Esophagus muscularis mucosa (tissue), 4 donors: Measurements from ENCODE around the gene SIM1. TPM values are rescaled to one million over a fixed set of nuclear protein-coding genes. Genes with fewer than 3 reads are reported as not detected.

ENCODE experiments used
- DNase-seq: peaks from one replicate; pipeline ENCODE4 v3.0.0-alpha.2; 2017; ENCODE audit errors: extremely low spot score
- H3K27ac ChIP-seq, 4 donors: fragments of 200-600 bp; sonication (generic); replicated peaks in 1 of 4; 1 replicate in 3 of 4; 2 replicates in 1 of 4; pipeline ENCODE4 v1.5.1; 2016 to 2019; ENCODE audit warnings: mild to moderate bottlenecking in 1 of 4
- H3K27me3 ChIP-seq, 4 donors: fragments of 200-600 bp; sonication (generic); one replicate each; pipeline versions ENCODE4 v1.5.1 to v1.6.0; 2016 to 2019
- H3K36me3 ChIP-seq, 4 donors: fragments of 200-600 bp; sonication (generic); one replicate each; pipeline ENCODE4 v1.5.1; 2016 to 2019
- H3K4me1 ChIP-seq, 4 donors: fragments of 200-600 bp; sonication (generic); one replicate each; pipeline ENCODE4 v1.5.1; 2016 to 2019
- H3K4me3 ChIP-seq, 4 donors: fragments of 200-600 bp; sonication (generic); 1 replicate in 2 of 4; 2 replicates in 2 of 4; pipeline ENCODE4 v1.5.1; 2016 to 2019; ENCODE audit warnings: mild to moderate bottlenecking in 4 of 4, moderate library complexity in 1 of 4
- H3K9me3 ChIP-seq, 4 donors: fragments of 200-600 bp; sonication (generic); 1 replicate in 3 of 4; 2 replicates in 1 of 4; pipeline ENCODE4 v1.5.1; 2016 to 2019
- CTCF ChIP-seq, 3 experiments: fragments of 200-600 bp in 2 of 3; fragments of 450-650 bp in 1 of 3; sonication (generic) in 2 of 3; IDR thresholded peaks; one replicate each; pipeline ENCODE4 v1.5.1; 2017 to 2019; ENCODE audit warnings: antibody characterized with exemption in 3 of 3, mild to moderate bottlenecking in 2 of 3, moderate library complexity in 1 of 3
- EP300 ChIP-seq: sonication (generic); formaldehyde crosslinking; IDR thresholded peaks from one replicate; pipeline ENCODE4 v1.6.1; 2017; ENCODE audit warnings: antibody characterized with exemption
- POLR2A ChIP-seq: fragments of 450-650 bp; IDR thresholded peaks from one replicate; pipeline ENCODE4 v1.6.1; 2017; ENCODE audit warnings: antibody characterized with exemption, moderate library complexity, mild to moderate bottlenecking, low read depth
- POLR2AphosphoS5 ChIP-seq, 2 donors: sonication (generic); formaldehyde crosslinking; IDR thresholded peaks; one replicate each; pipeline ENCODE4 v1.6.1; 2017; ENCODE audit warnings: antibody characterized with exemption in 2 of 2
- WGBS: methylation state at CpG from one replicate; pipeline ENCODE4 v1.1.5; 2018; 5-methylcytosine and 5-hydroxymethylcytosine counted together
- intact Hi-C: fragments of 100-400 bp; cut with DNase I; formaldehyde crosslinking; loops from one replicate; pipeline ENCODE4 v1.15.1; 2023
- total RNA-seq, 4 donors: library from RNA; depleted of rRNA; stranded (reverse); fragments of >200 nt; gene quantifications; one replicate each; pipeline versions ENCODE4 v1.1.0 to v1.2.1, GENCODE V29; 2016

Gene SIM1
- total RNA-seq, 4 donors from 2014 or later, result not detected

GRCh38 chr6:100490065-100490464, 25.3 kb upstream of the SIM1 start:
- intact Hi-C loops, result no loop called here

GRCh38 chr6:100488244-100488643, 23.5 kb upstream of the SIM1 start:
- 79% methylated on average over 5 of the region's 5 CpGs for WGBS

More at GRCh38 chr6:100490065-100490464, 25.3 kb upstream of the SIM1 start:
- WGBS, result 72% methylated on average over 2 of the region's 2 CpGs
- Histone ChIP-seq H3K9me3 (no peaks in the 10 kb centered on the region), H3K27me3 (peaks cover 0 to 8% (median 0%) of the 10 kb centered on the region in 4 donors), H3K4me1 (no peaks in the 10 kb centered on the region), H3K27ac (no peak overlapping the region), H3K36me3 (no peaks in the 10 kb centered on the region), H3K4me3 (no peak overlapping the region)
- no peak for DNase-seq
- TF ChIP-seq CTCF (IDR thresholded peaks at IDR 0.05), result no peak
- no peak for TF ChIP-seq POLR2A
- no peak for TF ChIP-seq POLR2AphosphoS5 (IDR thresholded peaks at IDR 0.05)
- TF ChIP-seq EP300, result no peak

GRCh38 chr6:100487638-100488037, 22.9 kb upstream of the SIM1 start:
- Histone ChIP-seq H3K27me3 (no peaks in the 10 kb centered on the region), H3K4me1 (no peaks in the 10 kb centered on the region), H3K36me3 (no peaks in the 10 kb centered on the region), H3K9me3 (no peaks in the 10 kb centered on the region), H3K27ac (no peak overlapping the region), H3K4me3 (no peak overlapping the region)
- TF ChIP-seq CTCF (IDR thresholded peaks at IDR 0.05) (no peak), POLR2A (no peak), POLR2AphosphoS5 (IDR thresholded peaks at IDR 0.05) (no peak), EP300 (no peak)
- no peak for DNase-seq
- intact Hi-C loops, result no loop called here
- WGBS, result 85% methylated on average over 2 of the region's 2 CpGs

More at GRCh38 chr6:100488244-100488643, 23.5 kb upstream of the SIM1 start:
- Histone ChIP-seq H3K27me3 (peaks cover 0 to 3% (median 0%) of the 10 kb centered on the region in 4 donors), H3K4me1 (no peaks in the 10 kb centered on the region), H3K4me3 (no peak overlapping the region), H3K27ac (no peak overlapping the region), H3K9me3 (no peaks in the 10 kb centered on the region), H3K36me3 (no peaks in the 10 kb centered on the region)
- TF ChIP-seq POLR2A (no peak), POLR2AphosphoS5 (IDR thresholded peaks at IDR 0.05) (no peak), EP300 (no peak), CTCF (IDR thresholded peaks at IDR 0.05) (no peak)
- DNase-seq, result no peak
- intact Hi-C loops, result no loop called here

- no peak for DNase-seq
- Histone ChIP-seq H3K4me3 (no peak overlapping the region), H3K27ac (no peak overlapping the region), H3K27me3 (no peaks in the 10 kb centered on the region), H3K4me1 (no peaks in the 10 kb centered on the region), H3K36me3 (no peaks in the 10 kb centered on the region), H3K9me3 (no peaks in the 10 kb centered on the region)
- TF ChIP-seq EP300 (no peak), CTCF (IDR thresholded peaks at IDR 0.05) (no peak), POLR2A (no peak), POLR2AphosphoS5 (IDR thresholded peaks at IDR 0.05) (no peak)
- intact Hi-C loops, result no loop called here
Measured at GRCh38 chr6:100485268-100485667, 20.5 kb upstream of the SIM1 start.

- Histone ChIP-seq H3K27me3 (no peaks in the 10 kb centered on the region), H3K27ac (no peak overlapping the region), H3K4me1 (no peaks in the 10 kb centered on the region), H3K9me3 (no peaks in the 10 kb centered on the region), H3K36me3 (no peaks in the 10 kb centered on the region), H3K4me3 (no peak overlapping the region)
- DNase-seq, result no peak
- intact Hi-C loops, result loop anchor here (5.0 kb wide), 1 partner anchor 367 kb away; no protein-coding TSS in a partner anchor
- TF ChIP-seq CTCF (IDR thresholded peaks at IDR 0.05) (no peak), EP300 (no peak)
- 71% methylated on average over 5 of the region's 5 CpGs for WGBS
Measured at GRCh38 chr6:100484474-100484873, 19.8 kb upstream of the SIM1 start.
